Stimulated activated CD4-positive, alpha-beta T cell treated with anti-CD3 and anti-CD28 coated beads, TNF-alpha, amount 100 ng/mL, for 1 hour (primary cell): ENCODE data around the gene CDKAL1.
"Not testable (repeated sequence)": the region's sequence is repeated elsewhere in the genome, so short reads cannot be mapped to it uniquely, and the experiment has no call there.

Experiments
- DNase-seq, 3 donors: peaks; one replicate each; pipeline ENCODE4 v3.0.0-alpha.2; 2020; ENCODE audit warnings: low read depth in 3 of 3, low spot score in 1 of 3

Gene CDKAL1

GRCh38 chr6:20589266-20589665, 55.0 kb downstream of the CDKAL1 start:
- DNase-seq = no peak

GRCh38 chr6:20590476-20590875, 56.2 kb downstream of the CDKAL1 start:
- DNase-seq = not testable (repeated sequence)

- not testable (repeated sequence) for DNase-seq
These were observed 60.1 kb downstream of the CDKAL1 start for GRCh38 chr6:20594299-20594853.

- DNase-seq = no peak
These were observed 65.2 kb downstream of the CDKAL1 start for GRCh38 chr6:20599302-20600051.

- no peak for DNase-seq
These were observed 66.6 kb downstream of the CDKAL1 start for GRCh38 chr6:20600831-20601230.

- DNase-seq = no peak
These were observed 69.9 kb downstream of the CDKAL1 start for GRCh38 chr6:20604159-20604558.

- no peak for DNase-seq
These were observed 70.8 kb downstream of the CDKAL1 start for GRCh38 chr6:20605061-20605460.

GRCh38 chr6:20605581-20605980, 71.3 kb downstream of the CDKAL1 start:
- DNase-seq = no peak

GRCh38 chr6:20606831-20607230, 72.6 kb downstream of the CDKAL1 start:
- DNase-seq = no peak

GRCh38 chr6:20608356-20608755, 74.1 kb downstream of the CDKAL1 start:
- DNase-seq = no peak

- DNase-seq = no peak
These were observed 74.6 kb downstream of the CDKAL1 start for GRCh38 chr6:20608905-20609304.

- not testable (repeated sequence) for DNase-seq
These were observed 75.7 kb downstream of the CDKAL1 start for GRCh38 chr6:20609924-20610323.

- no peak for DNase-seq
These were observed 76.5 kb downstream of the CDKAL1 start for GRCh38 chr6:20610636-20611370.

GRCh38 chr6:20617537-20617936, 83.3 kb downstream of the CDKAL1 start:
- not testable (repeated sequence) for DNase-seq

- DNase-seq = no peak
These were observed 85.8 kb downstream of the CDKAL1 start for GRCh38 chr6:20620043-20620442.

- no peak for DNase-seq
These were observed 89.5 kb downstream of the CDKAL1 start for GRCh38 chr6:20623761-20624160.

- DNase-seq = no peak
These were observed 91.9 kb downstream of the CDKAL1 start for GRCh38 chr6:20626165-20626564.

GRCh38 chr6:20629509-20629908, 95.3 kb downstream of the CDKAL1 start:
- no peak for DNase-seq

GRCh38 chr6:20630136-20630535, 95.9 kb downstream of the CDKAL1 start:
- no peak for DNase-seq

- DNase-seq = no peak
These were observed 96.6 kb downstream of the CDKAL1 start for GRCh38 chr6:20630617-20631548.

GRCh38 chr6:20631549-20631924, 97.3 kb downstream of the CDKAL1 start:
- no peak for DNase-seq
